HepG2 (cell line): ENCODE measurements around the gene LYST. TPM values are rescaled to one million over a fixed set of nuclear protein-coding genes. Genes with fewer than 3 reads are reported as not detected.

Source experiments
- ATAC-seq: fragments of 200-7000 bp; cut with Tn5 transposase; 3 replicates; pipeline ENCODE4 v1.9.1; 2020; ENCODE audit warnings: mild to moderate bottlenecking, moderate library complexity
- BruUV-seq: library from RNA; stranded (reverse); fragments of 400-500 nt; replicated peaks from 2 replicates; lab custom pipeline; 2021; lab: Mats Ljungman, UMichigan
- CTCF ChIA-PET: fragments of 300-600 bp; formaldehyde crosslinking; extraction: SDS; loops from one replicate; lab custom pipeline; 2021; ENCODE audit warnings: low total read pairs, inconsistent platforms, low intra/inter-chr PET ratio; lab: Yijun Ruan, JAX
- POLR2A ChIA-PET: fragments of 350-600 bp; sonication (Branson Sonifier 250); formaldehyde crosslinking; loops from one replicate; lab custom pipeline; 2020; ENCODE audit warnings: antibody characterized with exemption, inconsistent platforms; lab: Yijun Ruan, JAX
- DNase-seq: peaks from one replicate; pipeline ENCODE4 v3.0.0-alpha.2; 2015; ENCODE audit warnings: low spot score
- FAIRE-seq: peaks from 3 replicates; lab custom pipeline; 2011; peaks lifted over from hg19 to GRCh38; lab: Jason Lieb, UNC
- H2AFZ ChIP-seq: one replicate; pipeline ENCODE4 v1.6.1; 2011; ENCODE audit warnings: low read length, inconsistent platforms
- H3K27ac ChIP-seq: fragments of 300-600 bp; 3 replicates; pipeline ENCODE4 v1.8.0; 2011; ENCODE audit warnings: mixed run types, mild to moderate bottlenecking, mixed read lengths, low read length, inconsistent platforms; ENCODE audit not compliant: insufficient read depth; ENCODE audit errors: extremely low read length
- H3K27me3 ChIP-seq, 2 experiments: fragments of 200-600 bp in 1 of 2; 2 replicates in 1 of 2; 3 replicates in 1 of 2; pipeline versions ENCODE4 v1.6.0 to v1.8.0; 2011; ENCODE audit warnings: low read length in 2 of 2, mild to moderate bottlenecking in 2 of 2, moderate library complexity in 2 of 2, inconsistent platforms in 1 of 2; ENCODE audit not compliant: insufficient read depth in 2 of 2, control insufficient read depth in 1 of 2
- H3K36me3 ChIP-seq, 2 experiments: fragments of 200-600 bp in 1 of 2; replicated peaks in 1 of 2; 2 replicates in 1 of 2; 3 replicates in 1 of 2; pipeline versions ENCODE4 v1.5.1 to v1.8.0; 2011; ENCODE audit warnings: low read length in 2 of 2, inconsistent platforms in 1 of 2; ENCODE audit not compliant: insufficient read depth in 2 of 2, control insufficient read depth in 1 of 2
- H3K4me1 ChIP-seq: 2 replicates; pipeline ENCODE4 v1.5.1; 2012; ENCODE audit warnings: low read length, inconsistent platforms; ENCODE audit not compliant: insufficient read depth
- H3K4me2 ChIP-seq: 2 replicates; pipeline ENCODE4 v1.6.0; 2011; ENCODE audit warnings: low read depth, low read length, inconsistent platforms
- H3K4me3 ChIP-seq, 3 experiments: fragments of 200-600 bp in 1 of 3; sonication (generic), shearing (Covaris generic) in 1 of 3; replicated peaks in 1 of 3; 2 replicates each; pipeline ENCODE4 v1.5.1; 2011 to 2016; ENCODE audit warnings: low read length in 3 of 3, inconsistent platforms in 2 of 3, low read depth in 2 of 3, mild to moderate bottlenecking in 2 of 3, control low read depth in 1 of 3, mixed read lengths in 1 of 3; ENCODE audit not compliant: insufficient read depth in 1 of 3
- H3K79me2 ChIP-seq: one replicate; pipeline ENCODE4 v1.6.1; 2011; ENCODE audit warnings: low read length, inconsistent platforms; ENCODE audit not compliant: insufficient read depth
- H3K9ac ChIP-seq: 2 replicates; pipeline ENCODE4 v1.6.0; 2011; ENCODE audit warnings: mild to moderate bottlenecking, low read depth, low read length, inconsistent platforms; ENCODE audit not compliant: insufficient read depth
- H3K9me3 ChIP-seq: 2 replicates; pipeline ENCODE4 v1.5.1; 2012; ENCODE audit warnings: mild to moderate bottlenecking, low read length
- H4K20me1 ChIP-seq: 2 replicates; pipeline ENCODE4 v1.6.0; 2011; ENCODE audit warnings: inconsistent platforms, mild to moderate bottlenecking, low read length, moderate library complexity; ENCODE audit not compliant: insufficient read depth
- GABPB1 ChIP-seq: IDR thresholded peaks from 2 replicates; pipeline ENCODE4 v1.6.1; 2016; ENCODE audit warnings: mild to moderate bottlenecking, missing genetic modification reagents, moderate library complexity, missing compliant biosample characterization
- JUNB ChIP-seq: sonication (generic); formaldehyde crosslinking; IDR thresholded peaks from 2 replicates; pipeline ENCODE4 v1.8.0; 2022; ENCODE audit warnings: missing genetic modification reagents, mild to moderate bottlenecking, borderline replicate concordance
- MIXL1 ChIP-seq: IDR thresholded peaks from 2 replicates; pipeline ENCODE4 v1.6.1; 2016
- MXD4 ChIP-seq: IDR thresholded peaks from 2 replicates; pipeline ENCODE4 v1.6.1; 2016; ENCODE audit warnings: mild to moderate bottlenecking, missing biosample characterization, missing genetic modification reagents
- PAX8 ChIP-seq: sonication (generic); formaldehyde crosslinking; IDR thresholded peaks from 2 replicates; pipeline ENCODE4 v1.8.0; 2022; ENCODE audit warnings: mild to moderate bottlenecking, missing genetic modification reagents, borderline replicate concordance
- SIN3B ChIP-seq: fragments of 150-350 bp; IDR thresholded peaks from 2 replicates; pipeline ENCODE4 v1.6.1; 2014; ENCODE audit warnings: low read length
- SMAD3 ChIP-seq: sonication (generic); formaldehyde crosslinking; IDR thresholded peaks from 2 replicates; pipeline ENCODE4 v1.4.0; 2020; ENCODE audit warnings: missing genetic modification reagents
- YEATS4 ChIP-seq: sonication (generic); formaldehyde crosslinking; IDR thresholded peaks from 2 replicates; pipeline ENCODE4 v1.4.0; 2020; ENCODE audit warnings: missing genetic modification reagents, borderline replicate concordance
- ZMAT3 ChIP-seq: sonication (generic); formaldehyde crosslinking; conservative IDR thresholded peaks from 2 replicates; pipeline ENCODE4 v1.7.0; 2021; ENCODE audit warnings: missing genetic modification reagents
- ZNF468 ChIP-seq: sonication (generic); formaldehyde crosslinking; IDR thresholded peaks from 2 replicates; pipeline ENCODE4 v1.8.0; 2022; ENCODE audit warnings: mild to moderate bottlenecking, moderate library complexity, missing genetic modification reagents
- ZNF549 ChIP-seq: sonication (generic); formaldehyde crosslinking; IDR thresholded peaks from 2 replicates; pipeline ENCODE4 v1.5.0; 2020; ENCODE audit warnings: missing genetic modification reagents
- WGBS: methylation state at CpG from one replicate; pipeline ENCODE4 v1.1.6; 2017; ENCODE audit warnings: low lambda C conversion rate; 5-methylcytosine and 5-hydroxymethylcytosine counted together
- in situ Hi-C: cut with HindIII; loops from 2 replicates; pipeline ENCODE4 v1.10.0; 2017; ENCODE audit warnings: low pct_unique_long_range_greater_than_20kb; ENCODE audit not compliant: extremely low pct_ligation_motif_present
- intact Hi-C: fragments of 100-400 bp; cut with micrococcal nuclease; formaldehyde crosslinking; loops from one replicate; pipeline ENCODE4 v1.10.0; 2022; ENCODE audit not compliant: unreplicated experiment
- polyA plus RNA-seq, 8 experiments: library from polyadenylated mRNA; depleted of rRNA in 3 of 8; stranded (reverse) in 7 of 8; unstranded in 1 of 8; fragments of >200 nt; fragmentation: Illumina TruSeq in 4 of 8; extraction: Trizol in 4 of 8; gene quantifications; 2 replicates each; pipeline versions ENCODE4 v1.2.1 to v1.2.3, GENCODE V29; 2011 to 2016; ENCODE audit warnings: low read depth in 4 of 8, missing spikeins in 1 of 8, mixed read lengths in 1 of 8; ENCODE audit not compliant: insufficient read depth in 1 of 8
- total RNA-seq, 5 experiments: library from RNA; depleted of rRNA; stranded (reverse); fragments of >200 nt; fragmentation: Illumina TruSeq; extraction: Trizol; gene quantifications; 2 replicates each; pipeline ENCODE4 v1.2.3, GENCODE V29; 2016; ENCODE audit warnings: low read depth in 1 of 5

LYST gene
- total and polyA plus RNA-seq, 2 of the 13 experiments (the other 11 are each of a cell fraction or from before 2014, with no cell fraction given): 0.91 to 2.5 TPM

GRCh38 chr1:235873571-235873970, 6.9 kb upstream of the LYST start:
- no TSS peak for BruUV-seq
- ATAC-seq (no peak), DNase-seq (no peak), FAIRE-seq (no peak)
- TF ChIP-seq YEATS4 (CRISPR knock-in tag) (no peak), GABPB1 (no peak)
- H3K9me3 ChIP-seq: no peaks in the 10 kb centered on the region
- no peaks in the 10 kb centered on the region for H3K27me3 ChIP-seq
- in situ Hi-C loops (no loop called here), intact Hi-C loops (no loop called here)
- H3K79me2 ChIP-seq: no peaks in the 10 kb centered on the region
- no peak overlapping the region for H3K4me2 ChIP-seq
- no peak overlapping the region for H3K27ac ChIP-seq
- 24% methylated on average over 2 of the region's 2 CpGs for WGBS
- no peak overlapping the region for H3K9ac ChIP-seq
- no peak overlapping the region for H2AFZ ChIP-seq
- 0 out of 2 replicates have a peak, but pooled peaks cover 8% of the 10 kb centered on the region for H3K4me1 ChIP-seq
- H4K20me1 ChIP-seq: no peaks in the 10 kb centered on the region
- POLR2A ChIA-PET: no interaction called here
- CTCF ChIA-PET: no interaction called here
- H3K36me3 ChIP-seq: no peaks in the 10 kb centered on the region
- H3K4me3 ChIP-seq: no peak overlapping the region

- Histone ChIP-seq H3K36me3 (no peaks in the 10 kb centered on the region), H4K20me1 (no peaks in the 10 kb centered on the region), H2AFZ (no peak overlapping the region), H3K4me2 (no peak overlapping the region), H3K4me1 (peaks cover 11% of the 10 kb centered on the region), H3K9me3 (no peaks in the 10 kb centered on the region), H3K27me3 (no peaks in the 10 kb centered on the region), H3K4me3 (no peak overlapping the region), H3K9ac (no peak overlapping the region), H3K27ac (no peak overlapping the region), H3K79me2 (no peaks in the 10 kb centered on the region)
- no peak for DNase-seq
- POLR2A ChIA-PET: no interaction called here
- CTCF ChIA-PET: no interaction called here
- intact Hi-C loops: no loop called here
- no peak for FAIRE-seq
- BruUV-seq: no TSS peak
- 0% methylated on average over 1 of the region's 1 CpG for WGBS
- no peak for TF ChIP-seq MIXL1
- no peak for TF ChIP-seq JUNB (CRISPR knock-in tag)
- no peak for TF ChIP-seq SIN3B
- TF ChIP-seq GABPB1: no peak
- TF ChIP-seq PAX8 (CRISPR knock-in tag): no peak
- TF ChIP-seq ZNF468 (CRISPR knock-in tag): no peak
- TF ChIP-seq SMAD3: no peak
- no peak for TF ChIP-seq MXD4 (CRISPR knock-in tag)
- TF ChIP-seq ZMAT3 (CRISPR knock-in tag): no peak
- TF ChIP-seq ZNF549 (CRISPR knock-in tag): no peak
- in situ Hi-C loops: no loop called here
- ATAC-seq: no peak
These were observed 6.3 kb upstream of the LYST start for GRCh38 chr1:235873045-235873444.
